22Rv1 (cell line): ENCODE data around the gene ZNF639.
"Not testable (repeated sequence)": the region's sequence is repeated elsewhere in the genome, so short reads cannot be mapped to it uniquely, and the experiment has no call there.

ENCODE experiments used
- H3K27ac ChIP-seq: fragments of 450-650 bp; 2 replicates; pipeline ENCODE4 v1.5.1; 2017
- CTCF ChIP-seq: fragments of 450-650 bp; IDR thresholded peaks from 2 replicates; pipeline ENCODE4 v1.5.1; 2017; ENCODE audit warnings: mild to moderate bottlenecking
- ZFX ChIP-seq: fragments of 450-650 bp; IDR thresholded peaks from 2 replicates; pipeline ENCODE4 v1.6.1; 2017; ENCODE audit warnings: antibody characterized with exemption, borderline replicate concordance

Gene ZNF639

GRCh38 chr3:179322286-179323196 lies at the start of gene ZNF639:
Gene ZNF639 (plus strand): TSS chr3:179323031. CDS start chr3:179328294, 5,263 bp downstream.
- peak; percentile 88 for TF ChIP-seq CTCF
- TF ChIP-seq ZFX, result no peak
- peak within 1 kb of the TSS; percentile 75 for H3K27ac ChIP-seq

DNA sequence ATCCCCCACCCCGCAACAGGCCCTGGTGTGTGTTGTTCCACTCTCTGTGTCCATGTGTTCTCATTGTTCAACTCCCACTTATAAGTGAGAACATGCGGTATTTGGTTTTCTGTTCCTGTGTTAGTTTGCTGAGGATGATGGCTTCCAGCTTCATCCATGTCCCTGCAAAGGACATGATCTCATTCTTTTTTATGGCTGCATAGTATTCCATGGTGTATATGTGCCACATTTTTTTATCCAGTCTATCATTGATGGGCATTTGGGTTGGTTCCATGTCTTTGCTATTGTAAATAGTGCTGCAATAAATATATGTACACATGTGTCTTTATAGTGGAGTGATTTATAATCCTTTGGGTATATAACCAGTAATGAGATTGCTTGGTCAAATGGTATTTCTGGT lies 48.4 kb upstream of the ZNF639 start:
- H3K27ac ChIP-seq, result not testable (repeated sequence)

- no peak for TF ChIP-seq ZFX
- no peak for TF ChIP-seq CTCF
- H3K27ac ChIP-seq, result no peak overlapping the region
These were observed 46.8 kb upstream of the ZNF639 start for GRCh38 chr3:179276001-179276400.

- TF ChIP-seq ZFX, result no peak
- TF ChIP-seq CTCF, result no peak
- H3K27ac ChIP-seq, result no peak overlapping the region
These were observed 46.1 kb upstream of the ZNF639 start for GRCh38 chr3:179276743-179277142.

DNA sequence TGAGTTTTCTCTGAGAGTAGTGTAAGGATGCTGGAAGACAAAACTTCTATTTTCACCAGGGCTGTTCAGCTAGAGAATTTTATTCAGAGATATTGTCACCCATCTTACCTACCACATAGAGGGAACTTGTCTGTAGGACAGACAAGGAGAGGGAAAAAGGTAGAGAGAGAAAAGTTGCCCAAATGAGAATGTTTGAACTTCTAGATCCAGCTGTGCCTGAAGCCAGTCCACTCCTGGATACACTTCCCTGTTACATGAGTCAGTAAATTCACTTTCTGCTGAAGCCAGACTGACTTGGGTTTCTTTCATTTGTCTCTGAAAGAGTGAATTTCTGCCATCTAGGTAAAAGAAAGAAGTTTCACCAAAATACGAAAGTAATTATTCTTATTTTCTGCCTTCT lies 44.7 kb upstream of the ZNF639 start:
- H3K27ac ChIP-seq, result no peak overlapping the region

DNA sequence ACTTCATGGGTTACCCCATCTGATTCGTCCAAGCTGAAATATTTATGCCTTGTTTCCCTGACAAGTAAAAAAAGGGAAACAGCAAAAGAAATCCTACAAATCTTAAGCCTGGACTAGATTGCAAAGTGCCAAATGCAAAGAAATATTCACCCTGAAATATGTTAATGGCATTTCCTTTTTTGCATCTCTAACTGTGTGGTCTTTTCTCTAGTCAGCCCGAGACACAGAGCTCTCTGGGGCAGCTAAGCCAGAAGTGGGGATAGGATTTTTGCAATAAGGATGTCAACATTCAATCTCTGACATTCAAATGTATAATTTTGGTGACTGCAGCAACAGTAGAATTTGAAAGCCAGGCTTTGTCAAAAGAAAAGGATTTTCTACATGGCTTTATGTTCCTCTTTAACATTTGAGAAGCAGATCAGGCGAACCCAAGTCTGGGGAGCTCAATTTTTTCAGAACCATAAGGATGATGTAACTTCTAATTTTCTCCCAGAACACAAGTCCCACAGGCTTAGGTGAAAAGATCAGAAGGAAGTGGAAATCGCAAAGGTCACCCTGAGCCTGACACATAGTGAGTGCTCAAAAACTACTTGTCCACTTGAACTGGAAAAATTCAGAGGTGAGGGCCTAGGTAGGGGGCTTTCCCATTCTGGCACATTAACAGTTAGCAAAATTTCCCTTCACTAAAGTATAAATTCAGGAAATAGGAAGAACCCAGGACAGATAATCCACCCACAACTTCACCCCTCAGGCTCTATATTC lies 43.7 kb upstream of the ZNF639 start:
- H3K27ac ChIP-seq, result no peak overlapping the region
- TF ChIP-seq CTCF (no peak), ZFX (no peak)

More for the DNA sequence above, 44.7 kb upstream of the ZNF639 start:
- TF ChIP-seq ZFX (no peak), CTCF (no peak)

DNA sequence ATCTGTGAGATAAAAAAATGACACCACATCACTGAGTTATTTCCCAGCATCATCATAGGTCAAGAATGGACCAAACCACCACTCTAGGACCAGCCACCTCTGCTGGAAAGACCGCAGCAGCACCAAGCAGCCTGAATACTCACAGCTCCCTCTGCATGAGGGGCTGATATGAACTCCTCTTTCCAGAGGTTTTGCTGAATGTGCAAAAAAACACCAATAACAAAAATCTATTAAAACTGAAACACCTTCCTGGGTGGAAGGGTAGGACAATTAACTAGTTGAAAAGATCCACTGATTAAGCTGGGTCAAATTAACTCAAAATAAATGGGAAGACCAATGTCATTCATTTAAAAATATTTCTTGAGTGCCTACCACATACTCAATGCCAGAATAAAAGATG lies 43.0 kb upstream of the ZNF639 start:
- no peak overlapping the region for H3K27ac ChIP-seq
- TF ChIP-seq ZFX (no peak), CTCF (no peak)
